Measurements from ENCODE around the gene HDAC4.

The HDAC4 gene

DNA sequence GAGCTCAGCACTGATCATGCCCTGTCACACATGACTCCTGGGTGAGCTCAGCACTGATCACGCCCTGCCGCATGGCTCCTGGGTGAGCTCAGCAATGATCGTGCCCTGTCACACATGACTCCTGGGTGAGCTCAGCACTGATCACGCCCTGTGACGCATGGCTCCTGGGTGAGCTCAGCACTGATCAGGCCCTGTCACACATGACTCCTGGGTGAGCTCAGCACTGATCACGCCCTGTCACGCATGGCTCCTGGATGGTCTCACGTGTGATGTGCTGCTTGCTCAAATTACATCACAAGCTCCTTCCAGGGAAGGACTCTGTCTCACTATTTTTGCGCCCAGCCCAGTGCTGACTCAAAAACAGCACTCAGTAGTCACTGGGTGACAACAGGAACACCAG is 258.0 kb downstream of the HDAC4 start:
- DNase-seq (ENCODE audit: low read depth in 2 of 2) = no peak

DNA sequence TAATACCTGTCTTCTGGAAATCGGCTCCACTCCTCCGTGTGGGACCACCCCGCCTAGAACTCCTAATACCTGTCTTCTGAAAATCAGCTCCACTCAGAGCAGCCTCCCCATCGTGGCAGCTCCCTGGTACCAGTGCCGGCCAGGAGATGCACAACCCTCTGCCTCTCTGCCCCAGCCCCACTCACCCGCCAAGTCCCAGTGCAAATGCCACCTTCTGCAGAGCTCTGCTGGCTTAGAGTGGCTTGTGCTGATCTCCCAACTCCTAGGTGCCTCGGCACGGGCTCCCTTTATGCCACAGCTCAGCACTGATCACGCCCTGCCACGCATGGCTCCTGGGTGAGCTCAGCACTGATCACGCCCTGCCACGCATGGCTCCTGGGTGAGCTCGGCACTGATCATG is 258.5 kb downstream of the HDAC4 start:
- DNase-seq (ENCODE audit: low read depth in 2 of 2) = no peak

DNA sequence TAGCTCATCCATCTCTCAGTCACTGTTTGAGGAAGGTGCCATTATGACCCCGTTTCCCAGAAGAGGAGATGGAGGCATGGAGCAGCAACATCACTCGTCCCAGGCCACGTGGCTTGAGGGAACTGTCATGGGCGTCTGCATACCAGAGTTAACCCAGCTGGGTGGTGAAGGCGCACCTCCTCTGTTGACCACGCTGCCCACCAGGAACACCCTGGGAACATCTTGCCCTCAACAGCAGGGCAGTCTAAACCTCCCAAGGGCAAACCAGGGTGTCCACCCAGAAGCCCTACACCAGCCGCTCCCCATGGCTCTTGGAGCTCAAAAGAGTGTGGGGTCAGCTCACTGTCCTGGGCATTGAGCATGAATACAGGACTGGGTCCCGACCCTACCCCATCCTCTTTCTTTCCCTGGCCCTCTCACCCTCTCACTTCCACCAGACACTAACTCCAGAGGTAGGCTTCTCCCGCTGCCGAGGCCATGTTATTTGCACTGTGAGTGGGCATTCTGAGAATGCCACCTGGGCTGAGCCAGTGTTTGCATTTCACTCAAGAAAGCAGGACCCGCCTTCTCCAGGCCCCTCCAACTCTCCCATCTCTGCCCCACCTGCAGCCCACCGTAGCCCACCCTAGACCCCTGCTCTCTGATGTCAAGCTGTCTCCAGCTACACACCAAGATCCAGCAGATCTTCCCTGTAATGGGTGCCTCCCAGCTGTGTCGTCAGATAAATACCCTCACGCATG is 259.6 kb downstream of the HDAC4 start:
- DNase-seq (ENCODE audit: low read depth in 2 of 2) = no peak

GRCh38 chr2:239140346-239141020 is 260.3 kb downstream of the HDAC4 start:
- no peak for DNase-seq (ENCODE audit: low read depth in 2 of 2)

DNA sequence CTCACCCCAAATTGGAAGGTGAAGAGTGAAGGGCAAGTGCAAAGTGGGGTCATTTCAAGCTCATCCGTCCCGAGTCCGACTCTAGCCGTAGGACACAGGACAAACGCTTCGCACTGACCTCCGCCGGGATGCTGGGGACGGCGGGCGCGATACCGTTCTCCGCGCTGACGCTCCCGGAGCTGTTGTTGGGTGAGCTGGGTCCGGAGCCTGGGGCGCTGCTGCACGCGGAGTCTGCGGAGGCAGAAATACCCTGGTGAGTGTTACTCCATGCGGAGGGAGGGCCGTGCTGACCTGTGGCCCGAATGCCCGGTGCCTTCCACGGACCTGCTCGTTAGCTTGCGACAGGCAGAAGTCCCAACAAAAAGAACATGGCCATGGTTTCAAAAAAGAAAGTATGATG is 261.3 kb downstream of the HDAC4 start:
- DNase-seq (ENCODE audit: low read depth in 2 of 2) = no peak

GRCh38 chr2:239139101-239139500 is 261.7 kb downstream of the HDAC4 start:
- no peak for DNase-seq (ENCODE audit: low read depth in 2 of 2)

DNA sequence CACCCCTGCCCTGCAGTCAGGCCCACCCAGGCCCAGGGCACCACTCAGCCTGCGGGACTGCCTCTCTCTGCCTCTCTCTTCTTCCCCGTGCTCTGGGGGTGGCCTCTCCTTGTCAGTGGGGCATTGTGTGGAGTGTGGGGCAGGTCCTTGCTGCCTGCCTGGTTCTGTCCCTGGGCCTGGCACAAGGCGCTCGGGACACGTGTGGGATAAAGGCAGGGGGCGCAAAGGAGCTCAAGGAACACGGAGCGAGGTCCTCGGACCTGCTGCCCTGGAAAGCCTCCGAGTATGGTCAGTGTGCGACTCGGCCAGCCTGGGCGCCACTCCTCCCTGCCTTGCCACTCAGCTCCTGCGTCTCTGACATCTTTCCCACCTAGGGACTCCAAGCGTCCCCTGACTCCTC is 262.2 kb downstream of the HDAC4 start:
- no peak for DNase-seq (ENCODE audit: low read depth in 2 of 2)

DNA sequence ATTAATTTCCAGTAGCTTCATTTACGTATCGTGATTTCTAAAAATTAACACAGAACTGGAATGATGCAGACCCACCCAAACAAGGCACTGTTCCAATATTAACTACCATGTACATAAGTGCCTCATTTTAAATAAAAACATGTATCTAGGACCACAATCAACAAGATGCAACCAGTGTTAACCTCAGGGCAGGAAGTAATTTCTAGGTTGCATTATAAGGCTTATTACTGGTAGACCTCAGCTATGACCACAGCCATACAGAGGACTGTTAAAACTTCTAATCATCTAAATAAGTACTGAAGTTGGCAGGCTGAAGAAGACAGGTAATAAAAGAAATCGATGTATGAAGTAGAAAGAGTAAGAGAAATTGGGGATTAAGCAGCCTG is 262.9 kb downstream of the HDAC4 start:
- DNase-seq (ENCODE audit: low read depth in 2 of 2) = no peak

- DNase-seq (ENCODE audit: low read depth in 2 of 2) = no peak
Observed at GRCh38 chr2:239137165-239137897, 263.5 kb downstream of the HDAC4 start.

DNA sequence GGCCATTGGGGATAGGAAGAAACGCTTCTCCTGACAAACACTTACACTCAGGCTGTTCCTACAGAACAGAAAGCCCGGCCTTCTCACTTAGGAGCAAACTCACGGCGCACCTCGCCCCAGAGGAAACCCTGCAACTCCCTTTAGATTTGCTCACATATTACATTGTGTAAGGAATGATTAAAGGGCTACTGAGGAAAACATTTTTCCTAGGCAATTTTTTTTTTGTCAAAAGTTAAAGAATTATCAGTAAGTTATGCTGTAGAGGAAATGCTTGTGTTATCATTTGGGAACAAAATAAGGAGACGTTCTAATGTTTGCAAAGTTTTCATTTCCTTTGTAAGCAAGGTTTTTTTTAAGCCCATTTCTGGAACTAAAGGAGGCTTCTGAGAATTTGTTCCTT is 264.1 kb downstream of the HDAC4 start:
- DNase-seq (ENCODE audit: low read depth in 2 of 2) = no peak

DNA sequence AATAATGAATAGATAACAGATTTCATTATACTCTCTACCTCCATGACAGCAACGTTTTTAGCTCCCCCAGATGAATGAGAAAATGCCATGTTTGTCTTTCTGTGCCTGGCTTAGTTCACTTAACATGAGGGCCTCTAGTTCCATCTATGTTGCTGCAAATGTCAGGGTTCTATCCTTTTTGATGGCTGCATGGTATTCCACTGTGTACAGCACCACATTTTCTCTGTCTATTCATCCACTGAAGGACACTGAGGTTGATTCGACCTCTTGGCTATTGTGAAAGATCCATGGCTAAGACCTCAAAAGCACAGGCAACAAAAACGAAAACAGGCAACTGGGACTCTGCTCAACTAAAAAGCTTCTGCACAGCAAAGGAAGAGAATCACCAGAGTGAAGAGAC is 264.6 kb downstream of the HDAC4 start:
- no peak for DNase-seq (ENCODE audit: low read depth in 2 of 2)

GRCh38 chr2:239135531-239135930 is 265.3 kb downstream of the HDAC4 start:
- no peak for DNase-seq (ENCODE audit: low read depth in 2 of 2)

- no peak for DNase-seq (ENCODE audit: low read depth in 2 of 2)
Observed at GRCh38 chr2:239133945-239134570, 266.8 kb downstream of the HDAC4 start.

- DNase-seq (ENCODE audit: low read depth in 2 of 2) = no peak
Observed at GRCh38 chr2:239132786-239133185, 268.0 kb downstream of the HDAC4 start.

- DNase-seq (ENCODE audit: low read depth in 2 of 2) = no peak
Observed at GRCh38 chr2:239132156-239132709, 268.6 kb downstream of the HDAC4 start.

- DNase-seq (ENCODE audit: low read depth in 2 of 2) = no peak
Observed at GRCh38 chr2:239131521-239131920, 269.3 kb downstream of the HDAC4 start.

DNA sequence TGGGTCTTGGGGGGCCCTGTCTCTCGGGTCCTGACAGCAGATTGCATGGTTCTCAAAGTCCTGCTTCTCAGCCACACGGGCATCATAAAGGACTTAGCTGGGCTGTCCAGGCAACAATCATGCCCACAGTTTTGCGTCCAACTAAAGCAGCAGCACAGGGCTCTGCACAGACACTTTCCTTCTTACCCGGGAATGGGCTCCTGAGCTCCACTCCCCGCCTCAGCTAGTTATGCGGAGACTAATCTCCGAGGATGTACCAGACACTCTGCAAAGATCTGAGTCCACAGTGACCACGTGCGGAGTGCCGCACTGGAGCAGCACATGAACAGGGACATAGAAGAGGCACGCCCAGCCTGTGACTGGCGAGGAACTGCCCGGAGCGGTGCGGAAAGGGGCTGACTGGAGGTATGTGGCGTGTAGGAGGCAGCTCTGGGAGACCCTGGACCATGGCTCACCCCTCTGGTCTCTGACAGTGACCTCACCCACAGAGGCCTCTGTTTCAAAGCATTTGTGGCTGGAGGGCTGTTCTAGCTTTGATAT is 270.0 kb downstream of the HDAC4 start:
- DNase-seq (ENCODE audit: low read depth in 2 of 2) = no peak

DNA sequence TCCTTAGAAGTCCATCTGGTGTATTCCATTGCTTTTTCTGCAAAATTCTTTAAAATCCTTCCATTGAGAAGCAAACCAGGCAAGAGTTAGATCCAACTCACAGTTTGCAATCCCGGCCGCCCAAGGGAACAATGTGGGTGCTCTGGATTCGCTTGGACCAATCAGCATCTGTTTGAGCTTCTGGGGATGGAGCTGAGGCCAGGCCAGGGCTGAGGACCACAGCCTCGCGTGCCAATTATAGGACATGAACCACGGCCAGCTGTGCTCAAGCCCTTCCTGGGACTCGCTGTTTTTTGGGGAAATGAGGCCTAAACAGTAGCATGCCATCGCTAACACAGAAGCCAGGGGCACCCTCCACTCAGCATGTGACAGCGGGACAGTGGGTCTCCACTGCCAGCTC is 270.8 kb downstream of the HDAC4 start:
- DNase-seq (ENCODE audit: low read depth in 2 of 2) = no peak

GRCh38 chr2:239129147-239129920 is 271.5 kb downstream of the HDAC4 start:
- DNase-seq (ENCODE audit: low read depth in 2 of 2) = no peak

DNA sequence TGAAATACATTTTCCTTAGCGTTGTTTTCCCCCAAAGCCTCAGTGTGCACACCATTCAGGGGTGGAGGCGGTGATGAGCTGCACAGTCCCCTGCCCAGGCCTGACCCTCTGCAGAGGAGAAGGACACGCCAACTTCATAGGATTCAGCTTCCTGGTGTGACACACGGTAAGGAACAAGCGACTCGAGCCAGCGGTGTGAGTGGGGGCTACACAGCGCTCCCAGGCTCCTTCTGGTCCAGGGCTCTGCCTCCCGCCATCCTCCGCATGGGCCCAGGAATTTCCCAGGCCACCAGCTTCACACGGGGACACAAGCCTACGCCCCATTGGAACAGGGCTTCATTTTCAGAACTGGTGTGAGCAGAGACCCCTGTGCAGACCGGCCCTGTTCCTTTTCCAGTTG is 272.1 kb downstream of the HDAC4 start:
- DNase-seq (ENCODE audit: low read depth in 2 of 2) = no peak

- DNase-seq (ENCODE audit: low read depth in 2 of 2) = no peak
Observed at GRCh38 chr2:239127513-239127912, 273.3 kb downstream of the HDAC4 start.
